LoVo (cell line): ENCODE data around the gene DCAF8L1.
"Not testable (repeated sequence)": the region's sequence is repeated elsewhere in the genome, so short reads cannot be mapped to it uniquely, and the experiment has no call there.

ENCODE experiments used
- DNase-seq: peaks from one replicate; pipeline ENCODE4 v3.0.0-alpha.2; 2016; ENCODE audit warnings: low spot score

The DCAF8L1 gene

DNA sequence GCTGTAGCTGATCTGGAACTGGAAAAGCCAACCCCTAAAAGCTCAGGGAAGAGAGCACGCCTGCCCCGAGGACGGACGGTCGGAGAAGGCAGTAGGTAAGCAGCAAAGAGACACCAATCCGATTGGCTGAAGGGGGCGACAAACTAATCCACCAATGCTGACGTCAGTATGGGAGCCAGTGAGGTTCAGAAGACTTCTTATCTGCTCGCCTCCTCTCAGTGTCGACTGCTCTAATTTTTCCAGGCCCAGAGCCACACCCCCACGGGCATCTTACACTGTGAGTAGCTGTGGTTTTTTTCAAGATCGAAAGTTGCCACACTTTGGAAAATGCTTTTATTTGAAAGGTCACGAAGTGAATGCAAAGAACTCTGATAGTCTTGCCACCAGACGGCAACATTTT is at the start of gene DCAF8L1:
Gene DCAF8L1, minus strand, starts transcription at position 101 of the 400 bp plus-strand sequence. CDS start 115 bp downstream, outside the sequence.
- DNase-seq: no peak

DNA sequence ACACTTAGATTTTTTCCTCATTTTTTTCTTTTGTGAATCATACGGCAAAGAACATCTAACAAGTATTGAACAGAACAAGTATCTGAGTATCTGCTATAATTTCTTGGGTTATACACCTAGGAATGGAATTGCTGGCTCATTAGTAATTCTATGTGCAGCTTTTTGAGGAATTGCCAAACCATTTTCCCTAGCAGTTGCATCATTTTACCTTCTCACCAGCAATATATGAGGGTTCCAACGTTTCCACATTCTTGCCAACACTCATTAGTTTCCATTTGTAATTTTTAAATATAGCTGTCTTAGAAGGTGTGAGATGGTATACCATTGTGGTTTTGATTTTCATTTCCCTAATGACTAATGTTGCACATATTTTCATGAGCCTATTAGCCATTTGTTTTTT is 41.1 kb upstream of the DCAF8L1 start:
- DNase-seq: no peak

DNA sequence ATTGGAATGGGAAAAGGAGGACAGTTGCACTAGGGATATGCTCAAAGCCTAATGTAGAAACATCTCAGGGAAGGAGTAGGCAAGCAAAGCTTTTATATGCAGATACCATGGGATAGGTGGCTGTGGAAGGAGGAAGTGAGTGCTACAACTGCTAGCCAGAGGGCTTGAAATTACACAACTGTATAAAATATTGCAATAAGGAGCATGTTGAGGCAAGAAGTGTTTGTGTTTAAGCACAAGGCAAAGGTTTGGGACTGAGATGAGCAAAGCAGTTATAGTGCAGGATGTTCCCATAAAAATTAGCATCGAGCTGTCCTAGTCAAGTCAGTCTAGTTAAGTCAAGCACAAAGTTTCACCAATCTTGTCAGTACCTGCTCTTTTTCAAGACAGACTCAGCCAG is 35.6 kb upstream of the DCAF8L1 start:
- no peak for DNase-seq

DNA sequence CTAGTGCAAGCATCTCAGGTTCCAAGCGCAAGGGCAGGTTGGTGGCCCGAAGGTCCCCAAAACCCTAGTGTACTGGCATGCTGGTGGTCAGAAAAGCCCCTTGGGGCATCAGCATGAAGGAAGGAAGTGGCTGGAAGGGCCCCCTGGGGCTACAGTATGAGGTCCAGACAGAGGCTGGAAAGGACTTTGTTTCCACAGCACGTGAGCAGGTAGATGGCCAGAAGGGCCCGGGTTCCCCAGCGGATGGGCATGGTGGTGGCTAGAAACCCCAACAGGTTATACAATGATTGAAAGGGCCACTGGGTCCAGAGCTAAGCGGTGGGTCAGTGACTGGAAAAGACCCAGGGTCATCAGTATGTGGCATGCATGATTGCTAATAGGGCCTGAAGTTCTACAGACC is 34.7 kb upstream of the DCAF8L1 start:
- no peak for DNase-seq

DNA sequence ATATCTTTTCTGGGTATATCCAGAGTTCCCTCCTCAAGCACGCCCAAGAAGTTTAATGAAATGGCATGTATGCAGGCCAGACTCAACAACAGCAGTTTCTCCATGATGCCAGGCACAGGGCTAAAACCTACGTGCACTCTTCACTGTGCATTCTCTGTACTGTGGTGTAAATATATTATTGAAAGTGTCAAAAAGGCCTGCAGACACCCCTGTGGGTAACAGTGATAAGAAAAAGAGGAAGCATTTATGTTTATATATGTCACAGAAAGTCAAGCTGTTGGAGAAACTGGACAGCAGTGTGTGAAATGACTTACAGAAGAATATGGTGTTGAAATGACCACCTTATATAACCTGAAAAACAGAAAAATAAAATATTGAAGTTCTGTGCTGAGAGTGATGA is 29.6 kb upstream of the DCAF8L1 start:
- no peak for DNase-seq

DNA sequence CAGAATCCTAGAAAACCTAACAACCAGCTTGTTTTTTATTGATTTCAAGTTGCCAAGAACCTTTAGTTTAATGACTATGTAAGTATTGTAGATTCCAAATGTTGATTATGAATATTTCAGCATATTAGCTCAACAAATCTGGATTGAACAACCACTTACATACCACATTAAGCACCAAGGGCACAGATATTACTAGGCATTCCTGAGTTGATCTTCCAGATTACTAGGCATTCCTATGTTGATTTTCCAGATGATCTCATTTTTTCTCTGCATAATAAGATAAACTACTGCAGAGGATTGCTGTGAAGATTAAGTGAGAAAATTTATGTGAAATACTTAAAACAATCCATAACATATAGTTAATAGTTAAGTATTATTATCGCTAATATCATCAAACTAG is 17.4 kb upstream of the DCAF8L1 start:
- no peak for DNase-seq

DNA sequence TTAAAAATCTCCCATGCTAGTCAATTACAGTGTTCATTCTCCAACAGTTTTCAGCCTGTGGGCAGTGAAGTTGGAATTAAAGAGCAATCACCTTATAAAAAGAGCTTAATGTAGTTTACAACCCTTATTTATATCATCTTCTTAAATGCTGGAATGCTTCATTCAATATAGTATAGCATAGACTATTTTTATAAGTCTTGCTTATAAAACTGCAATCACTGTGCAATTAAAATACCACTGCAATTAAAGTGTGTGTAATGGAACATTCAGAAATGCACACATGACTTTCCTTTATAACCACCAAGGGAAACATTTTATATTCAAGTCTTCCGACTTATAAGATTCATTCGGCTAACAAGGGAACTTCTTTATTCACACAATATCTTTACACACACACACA is 16.4 kb upstream of the DCAF8L1 start:
- no peak for DNase-seq

DNA sequence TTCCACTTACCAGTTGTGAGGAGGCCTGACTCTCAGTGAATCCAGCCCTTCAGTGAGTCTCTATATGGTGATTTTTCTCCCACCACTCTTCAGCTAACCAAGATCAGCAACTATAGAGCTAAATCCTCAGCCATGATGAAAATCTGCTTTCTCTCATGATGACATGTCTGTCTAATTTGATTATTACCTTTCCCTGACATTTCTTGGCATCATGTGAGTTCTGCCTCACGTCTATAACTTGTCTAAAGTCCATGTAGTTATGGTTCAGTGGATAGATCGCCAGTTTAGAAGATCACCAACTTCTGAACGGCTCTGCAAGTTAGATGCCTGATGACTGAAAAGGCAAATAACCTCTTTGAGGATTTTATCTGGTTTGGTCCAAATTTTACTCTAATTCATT is 14.9 kb upstream of the DCAF8L1 start:
- no peak for DNase-seq

DNA sequence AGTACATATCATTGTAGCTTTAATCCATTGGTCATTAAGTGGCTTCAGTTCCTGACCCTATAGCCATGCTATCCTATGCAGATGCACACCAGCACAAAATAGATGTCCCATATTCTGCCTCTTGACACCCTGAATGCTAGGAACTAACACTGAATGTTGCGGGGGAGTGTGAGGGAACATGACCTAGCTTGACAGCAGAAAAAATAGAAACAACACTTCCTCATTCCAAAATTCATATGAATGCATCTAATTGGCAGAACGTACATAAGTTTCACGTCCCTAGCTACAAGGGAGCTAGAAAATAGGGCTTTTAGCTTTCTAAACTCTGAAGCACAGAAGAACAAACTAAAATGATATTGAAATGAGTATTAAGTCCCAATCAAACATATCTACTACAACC is 14.4 kb upstream of the DCAF8L1 start:
- DNase-seq: no peak

DNA sequence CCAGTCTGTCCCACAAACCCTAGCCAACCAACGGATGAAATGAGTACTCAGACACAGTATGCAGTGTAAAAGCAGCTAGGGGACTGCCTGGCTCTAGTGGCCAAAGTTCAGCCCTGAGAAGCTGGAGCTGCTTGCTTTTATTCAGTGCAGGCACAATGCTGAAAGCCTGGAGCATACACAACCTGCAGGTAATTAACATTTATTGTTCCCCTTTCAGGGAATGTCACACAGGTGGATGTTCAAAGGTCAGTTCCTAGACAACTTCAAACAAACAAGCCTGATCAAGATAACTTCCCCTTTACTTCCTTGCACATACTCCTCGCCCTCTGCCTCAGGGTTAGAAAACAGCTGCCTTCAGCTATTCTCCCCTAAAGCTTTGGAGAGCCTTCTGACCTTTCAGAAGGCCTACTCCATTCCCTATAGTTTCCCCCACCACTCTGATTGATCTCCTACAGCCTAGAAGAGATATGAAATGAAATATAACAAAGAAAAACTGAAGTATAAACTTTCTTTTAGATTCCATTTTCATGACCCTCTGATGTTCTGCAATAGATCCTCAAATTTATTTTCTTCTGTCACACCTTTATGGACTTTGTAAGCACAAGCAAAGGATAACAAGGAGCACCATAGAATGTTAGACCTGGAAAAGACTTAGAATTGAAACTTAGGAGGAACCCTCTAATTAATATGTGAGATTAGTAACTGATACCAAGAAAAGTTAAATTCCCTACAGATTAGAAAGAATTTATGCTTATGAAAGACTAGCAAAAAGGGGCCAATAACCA is 6.8 kb upstream of the DCAF8L1 start:
- DNase-seq: peak; percentile 54

DNA sequence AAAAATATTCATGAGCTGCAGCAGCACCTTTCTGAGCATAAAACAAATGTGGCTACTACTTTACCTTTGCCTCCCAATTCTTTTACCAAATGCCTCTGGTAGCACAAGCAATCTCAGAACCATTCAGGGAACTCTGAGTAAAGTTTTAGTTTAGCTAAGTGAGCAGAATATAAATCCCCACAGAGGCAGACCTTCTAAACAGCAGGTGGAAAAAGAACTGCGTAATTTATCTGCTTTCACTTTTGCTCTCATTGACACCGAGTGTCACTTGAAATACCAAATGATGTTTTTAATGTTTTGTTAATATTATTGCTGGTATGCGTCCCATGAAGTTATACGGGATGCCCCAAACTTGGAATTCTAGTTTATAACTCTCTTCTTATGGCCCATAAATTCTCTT is 4.3 kb downstream of the DCAF8L1 start:
- DNase-seq: not testable (repeated sequence)

DNA sequence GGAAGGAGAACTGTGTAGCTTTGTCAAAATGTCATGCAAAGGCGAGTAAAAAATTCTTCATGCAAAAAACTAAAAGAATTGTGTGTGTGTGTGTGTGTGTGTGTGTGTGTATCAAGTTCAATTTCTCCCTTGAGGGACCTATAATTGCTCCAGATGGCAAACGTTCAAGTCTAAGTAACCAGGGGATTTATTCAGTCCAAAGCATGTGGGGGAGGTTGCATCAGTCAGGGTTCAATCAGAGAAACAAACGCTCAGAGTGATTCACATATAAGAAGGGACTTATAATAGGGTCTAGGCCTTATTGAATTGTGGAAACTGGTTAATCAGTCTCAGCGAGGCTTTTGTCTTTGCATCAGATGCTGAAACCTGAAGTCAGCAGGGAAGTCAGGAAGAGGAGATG is 5.0 kb downstream of the DCAF8L1 start:
- no peak for DNase-seq

DNA sequence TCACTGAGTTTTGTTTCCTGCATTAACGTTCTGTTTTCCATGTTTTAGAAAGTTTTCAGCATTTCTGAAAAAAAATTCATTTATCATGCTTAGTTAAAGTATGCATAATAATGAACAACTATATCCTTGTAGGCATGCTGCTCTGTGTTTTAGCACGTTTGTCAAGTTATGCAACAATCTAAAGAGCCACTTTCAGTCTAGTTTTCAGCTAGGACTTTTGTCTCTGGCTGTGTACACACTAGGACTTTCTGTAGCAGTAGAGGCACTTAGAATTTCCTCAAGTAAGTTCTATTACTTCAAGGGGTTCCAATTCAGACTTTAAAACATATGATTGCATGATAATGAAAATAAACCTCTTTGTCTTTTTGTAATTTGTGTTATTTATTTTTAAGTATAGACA is 12.4 kb downstream of the DCAF8L1 start:
- no peak for DNase-seq

DNA sequence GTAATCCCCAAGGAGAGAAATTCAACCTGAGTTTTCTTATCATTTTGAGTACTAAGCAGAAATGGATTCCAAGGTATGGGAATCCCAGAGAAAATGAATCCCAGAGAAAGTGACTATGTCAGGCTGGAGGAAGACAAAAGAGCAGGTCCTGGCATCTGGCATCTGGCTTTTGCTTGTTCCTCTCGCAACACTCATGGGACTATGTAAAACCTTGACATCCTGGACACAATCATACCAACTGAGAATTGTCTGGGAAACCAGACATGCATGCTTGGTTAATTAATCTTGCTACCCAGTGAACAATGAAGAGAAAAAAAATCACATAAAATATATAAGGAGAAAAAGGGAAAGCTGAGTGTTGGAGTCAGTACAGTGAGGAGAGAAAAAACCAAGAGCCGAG is 12.9 kb downstream of the DCAF8L1 start:
- DNase-seq: no peak

DNA sequence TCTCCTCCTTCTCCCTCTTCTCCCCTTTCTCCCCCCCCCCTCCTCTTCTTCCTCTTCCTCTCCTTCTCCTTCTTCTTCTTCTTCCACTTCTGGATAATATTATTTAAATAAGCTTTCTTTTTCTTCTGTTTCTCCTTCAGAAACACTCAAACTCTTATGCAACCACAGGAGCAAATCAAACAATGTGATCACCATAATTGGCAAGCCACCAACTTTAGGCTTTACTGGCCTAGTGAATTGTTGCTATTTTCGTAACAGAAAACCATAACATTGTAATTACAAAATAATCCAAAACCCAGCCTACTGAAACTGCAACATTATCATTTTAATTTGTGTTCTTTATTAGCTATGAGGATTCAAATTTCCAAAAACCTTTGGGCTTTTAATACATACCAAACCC is 14.3 kb downstream of the DCAF8L1 start:
- peak; percentile 27 for DNase-seq

DNA sequence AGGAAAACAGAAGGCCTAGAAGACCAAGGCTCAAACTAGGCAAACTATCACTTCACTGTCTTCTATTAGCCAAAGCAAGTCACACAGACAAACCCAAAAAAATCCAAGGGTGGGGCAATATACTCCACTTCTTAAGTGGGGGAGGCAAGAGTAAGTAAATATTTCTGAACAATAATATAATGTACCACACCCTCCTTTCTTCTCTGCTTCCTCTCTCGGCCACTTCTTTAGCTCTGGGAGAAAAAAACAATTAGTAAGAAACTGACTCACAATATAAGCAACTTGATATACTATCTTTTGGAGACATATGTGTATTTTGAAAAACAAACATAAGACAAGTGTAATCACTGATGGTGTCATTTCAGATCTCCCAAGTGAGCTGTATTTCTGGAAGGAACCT is 14.8 kb downstream of the DCAF8L1 start:
- peak; percentile 28 for DNase-seq

DNA sequence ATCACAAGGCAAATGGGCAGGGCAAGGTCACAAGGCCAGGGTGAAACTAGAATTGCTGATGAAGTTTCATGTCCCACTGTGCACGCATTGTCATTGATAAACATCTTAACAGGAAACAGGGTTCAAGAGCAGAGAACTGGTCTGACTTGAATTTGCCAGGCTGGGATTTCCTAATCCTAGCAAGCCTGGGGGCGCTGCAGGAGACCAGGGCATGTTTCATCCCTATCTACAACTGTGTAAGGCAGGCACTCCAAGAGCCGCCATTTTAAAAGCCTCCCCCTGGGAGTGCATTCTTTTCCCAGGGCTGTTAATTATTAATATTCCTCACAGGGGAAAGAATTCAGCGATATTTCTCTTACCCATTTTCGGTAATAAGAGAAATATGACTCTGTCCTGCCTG is 15.9 kb downstream of the DCAF8L1 start:
- DNase-seq: not testable (repeated sequence)

DNA sequence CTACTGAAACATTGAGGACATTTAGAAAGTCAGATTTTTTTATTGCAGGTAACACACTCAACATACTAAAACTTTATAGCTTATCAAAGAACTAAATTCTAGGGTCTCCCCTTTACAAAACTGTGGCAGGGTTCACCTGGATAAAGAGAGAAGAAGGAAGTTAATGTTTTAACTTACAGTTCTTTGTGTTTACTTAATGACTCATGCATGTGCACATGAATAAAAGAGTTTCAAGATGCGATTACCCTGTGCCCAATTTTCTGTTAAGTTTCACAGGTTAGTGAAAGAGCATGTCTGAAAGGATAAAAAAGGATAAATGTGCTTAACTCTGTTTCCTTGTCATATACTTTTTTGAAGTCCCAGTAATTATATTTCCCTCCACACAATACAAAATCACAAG is 16.8 kb downstream of the DCAF8L1 start:
- DNase-seq: peak; percentile 7

DNA sequence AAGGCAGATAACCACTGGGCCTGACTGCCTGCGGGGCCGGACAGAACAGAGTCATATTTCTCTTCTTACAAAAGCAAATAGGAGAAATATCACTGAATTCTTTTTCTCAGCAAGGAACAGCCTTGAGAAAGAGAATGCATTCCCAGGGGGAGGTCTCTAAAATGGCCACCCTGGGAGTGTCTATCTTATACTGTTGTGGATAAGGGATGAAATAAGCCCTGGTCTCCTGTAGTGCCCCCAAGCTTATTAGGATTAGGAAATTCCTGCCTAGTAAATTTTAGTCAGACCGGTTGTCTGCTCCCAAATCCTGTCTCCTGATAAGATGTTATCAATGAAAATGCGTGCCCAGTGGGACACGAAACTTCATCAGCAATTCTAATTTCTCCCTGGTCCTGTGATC is 20.8 kb downstream of the DCAF8L1 start:
- not testable (repeated sequence) for DNase-seq

DNA sequence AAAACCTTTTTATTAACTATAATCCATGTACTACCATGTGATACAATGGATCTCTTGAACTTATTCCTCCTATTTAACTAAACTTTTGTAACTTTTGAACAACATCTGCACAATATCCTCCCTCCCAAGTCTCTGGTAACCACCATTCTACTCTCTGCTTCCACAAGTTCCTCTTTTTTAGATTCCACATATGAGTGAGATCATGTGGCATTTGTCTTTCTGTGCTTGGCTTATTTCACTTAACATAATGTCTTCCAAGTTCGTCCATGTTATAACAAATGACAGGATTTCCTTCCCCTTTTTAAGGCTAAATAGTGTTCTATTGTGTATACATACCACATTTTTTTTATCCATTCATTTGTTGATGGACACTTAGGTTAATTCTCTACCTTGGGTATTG is 28.1 kb downstream of the DCAF8L1 start:
- DNase-seq: no peak

DNA sequence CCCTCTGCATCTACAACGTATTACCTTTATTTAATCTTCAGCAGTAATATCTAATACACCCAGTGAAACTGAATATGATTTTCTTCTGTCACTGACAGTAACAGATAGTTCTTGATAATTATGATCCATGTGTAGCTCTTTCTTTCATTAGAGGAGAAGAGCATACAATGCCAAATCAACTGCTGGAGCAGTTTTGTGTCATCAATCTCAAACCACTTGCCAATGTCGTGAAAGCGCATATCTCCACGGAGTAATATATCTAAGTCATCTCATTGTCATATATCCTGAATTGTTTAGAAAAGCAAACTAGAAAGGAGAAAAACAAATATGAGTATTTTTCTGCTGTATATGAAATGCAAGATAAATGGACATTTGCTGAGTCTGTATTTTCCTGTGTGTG is 47.9 kb downstream of the DCAF8L1 start:
- no peak for DNase-seq
